IMR-90 (cell line): ENCODE results near the gene CDK1. TPM values are rescaled to one million over a fixed set of nuclear protein-coding genes. Genes with fewer than 3 reads are reported as not detected.

ENCODE experiments used
- ATAC-seq: fragments of 200-7000 bp; cut with Tn5 transposase; 2 replicates; pipeline ENCODE4 v1.9.1; 2020; ENCODE audit warnings: low read depth, mild to moderate bottlenecking, moderate library complexity
- BruUV-seq: library from RNA; stranded (reverse); fragments of 400-500 nt; replicated peaks from 2 replicates; lab custom pipeline; 2021; lab: Mats Ljungman, UMichigan
- CTCF ChIA-PET: fragments of 300-600 bp; formaldehyde crosslinking; extraction: SDS; loops from one replicate; lab custom pipeline; 2021; ENCODE audit warnings: antibody characterized with exemption; lab: Yijun Ruan, JAX
- POLR2A ChIA-PET: fragments of 300-600 bp; sonication (Branson Sonifier 250); formaldehyde crosslinking; loops from one replicate; lab custom pipeline; 2022; ENCODE audit warnings: antibody characterized with exemption; ENCODE audit not compliant: unreplicated experiment; lab: Charles Lee
- DNase-seq: peaks from one replicate; pipeline ENCODE4 v3.0.0; 2013
- H2AFZ ChIP-seq: replicated peaks from 2 replicates; pipeline ENCODE3; 2013; ENCODE audit warnings: low read length, mild to moderate bottlenecking; ENCODE audit not compliant: poor library complexity
- H2AK5ac ChIP-seq: 2 replicates; pipeline ENCODE4 v1.6.1; 2013; ENCODE audit warnings: low read depth, low read length, inconsistent platforms
- H2AK9ac ChIP-seq: replicated peaks from 2 replicates; pipeline ENCODE3; 2013; ENCODE audit warnings: mild to moderate bottlenecking, low read depth, low read length, moderate library complexity; ENCODE audit not compliant: poor library complexity
- H2BK120ac ChIP-seq: 2 replicates; pipeline ENCODE4 v1.6.1; 2013; ENCODE audit warnings: low read depth, low read length, inconsistent platforms
- H2BK15ac ChIP-seq: 3 replicates; pipeline ENCODE4 v1.6.1; 2013; ENCODE audit warnings: low read depth, low read length, inconsistent platforms
- H2BK20ac ChIP-seq: 2 replicates; pipeline ENCODE4 v1.6.1; 2013; ENCODE audit warnings: low read depth, mild to moderate bottlenecking, inconsistent platforms, low read length, moderate library complexity
- H2BK5ac ChIP-seq: 2 replicates; pipeline ENCODE4 v1.6.1; 2013; ENCODE audit warnings: mild to moderate bottlenecking, low read depth, low read length, inconsistent platforms; ENCODE audit not compliant: poor library complexity, severe bottlenecking
- H3K14ac ChIP-seq: replicated peaks from 2 replicates; pipeline ENCODE4 v1.6.1; 2013; ENCODE audit warnings: low read depth, low read length, inconsistent platforms
- H3K18ac ChIP-seq: 2 replicates; pipeline ENCODE4 v1.6.1; 2013; ENCODE audit warnings: low read depth, low read length, control low read depth
- H3K23ac ChIP-seq: 2 replicates; pipeline ENCODE4 v1.6.1; 2013; ENCODE audit warnings: low read depth, low read length, inconsistent platforms
- H3K27ac ChIP-seq: 2 replicates; pipeline ENCODE4 v1.5.1; 2013; ENCODE audit warnings: mild to moderate bottlenecking, control low read depth, low read length; ENCODE audit not compliant: insufficient read depth
- H3K27me3 ChIP-seq: 2 replicates; pipeline ENCODE4 v1.6.1; 2013; ENCODE audit warnings: low read length; ENCODE audit not compliant: control insufficient read depth, insufficient read depth
- H3K36me3 ChIP-seq: 2 replicates; pipeline ENCODE4 v1.6.1; 2013; ENCODE audit warnings: low read length, mixed read lengths; ENCODE audit not compliant: control insufficient read depth, insufficient read depth
- H3K4ac ChIP-seq: 2 replicates; pipeline ENCODE4 v1.6.1; 2013; ENCODE audit warnings: low read depth, low read length, inconsistent platforms
- H3K4me1 ChIP-seq: 2 replicates; pipeline ENCODE4 v1.6.1; 2013; ENCODE audit warnings: low read length, mixed read lengths; ENCODE audit not compliant: control insufficient read depth, insufficient read depth
- H3K4me2 ChIP-seq: 2 replicates; pipeline ENCODE4 v1.6.1; 2013; ENCODE audit warnings: low read depth, mild to moderate bottlenecking, control low read depth, low read length, moderate library complexity
- H3K4me3 ChIP-seq: 2 replicates; pipeline ENCODE4 v1.5.1; 2013; ENCODE audit warnings: low read depth, mild to moderate bottlenecking, control low read depth, low read length, moderate library complexity; ENCODE audit not compliant: insufficient read depth
- H3K56ac ChIP-seq: 2 replicates; pipeline ENCODE4 v1.6.1; 2013; ENCODE audit warnings: low read length, inconsistent platforms; ENCODE audit not compliant: insufficient read depth; ENCODE audit errors: extremely low read depth
- H3K79me1 ChIP-seq, 2 experiments: 2 replicates each; pipeline ENCODE4 v1.6.1; 2013; ENCODE audit warnings: low read length in 2 of 2, inconsistent platforms in 1 of 2, low read depth in 1 of 2
- H3K9ac ChIP-seq: 2 replicates; pipeline ENCODE4 v1.6.1; 2013; ENCODE audit warnings: low read depth, low read length, control low read depth
- H3K9me1 ChIP-seq: 2 replicates; pipeline ENCODE4 v1.6.1; 2013; ENCODE audit warnings: low read length, inconsistent platforms; ENCODE audit not compliant: insufficient read depth
- H3K9me3 ChIP-seq: 2 replicates; pipeline ENCODE4 v1.6.1; 2013; ENCODE audit warnings: low read length; ENCODE audit not compliant: control insufficient read depth, insufficient read depth
- H4K20me1 ChIP-seq: 2 replicates; pipeline ENCODE4 v1.6.1; 2013; ENCODE audit warnings: low read length, inconsistent platforms; ENCODE audit not compliant: insufficient read depth
- H4K5ac ChIP-seq: 2 replicates; pipeline ENCODE4 v1.6.1; 2013; ENCODE audit warnings: mild to moderate bottlenecking, low read depth, low read length, control low read depth
- H4K8ac ChIP-seq, 2 experiments: 2 replicates each; pipeline ENCODE4 v1.6.1; 2013; ENCODE audit warnings: low read depth in 2 of 2, low read length in 2 of 2, control low read depth in 1 of 2, inconsistent platforms in 1 of 2
- H4K91ac ChIP-seq: 2 replicates; pipeline ENCODE4 v1.6.1; 2013; ENCODE audit warnings: low read depth, low read length, inconsistent platforms; ENCODE audit not compliant: insufficient read depth
- BHLHE40 ChIP-seq: fragments of 150-350 bp; IDR thresholded peaks from 2 replicates; pipeline ENCODE4 v1.6.1; 2016; ENCODE audit warnings: mild to moderate bottlenecking, low read depth, low read length
- CEBPB ChIP-seq: IDR thresholded peaks from 2 replicates; pipeline ENCODE4 v1.6.1; 2012; ENCODE audit warnings: low read depth, low read length, improper control_type of control experiment
- CTCF ChIP-seq: conservative IDR thresholded peaks from 2 replicates; pipeline ENCODE4 v1.5.1; 2012; ENCODE audit warnings: mild to moderate bottlenecking, low read depth, low read length, improper control_type of control experiment
- ELK1 ChIP-seq: fragments of 150-350 bp; IDR thresholded peaks from 2 replicates; pipeline ENCODE4 v1.6.1; 2016; ENCODE audit warnings: low read depth, mild to moderate bottlenecking, low read length, moderate library complexity, borderline replicate concordance
- MXI1 ChIP-seq: IDR thresholded peaks from 2 replicates; pipeline ENCODE4 v1.6.1; 2012; ENCODE audit warnings: low read depth, mild to moderate bottlenecking, low read length, moderate library complexity, borderline replicate concordance
- RAD21 ChIP-seq: IDR thresholded peaks from 2 replicates; pipeline ENCODE4 v1.6.1; 2012; ENCODE audit warnings: low read length, improper control_type of control experiment
- RFX5 ChIP-seq: IDR thresholded peaks from 2 replicates; pipeline ENCODE4 v1.8.0; 2012; ENCODE audit warnings: low read depth, mild to moderate bottlenecking, low read length, moderate library complexity
- USF2 ChIP-seq: fragments of 150-350 bp; IDR thresholded peaks from 2 replicates; pipeline ENCODE4 v1.6.1; 2017; ENCODE audit warnings: mild to moderate bottlenecking, antibody characterized with exemption, low read length, low read depth
- WGBS, 2 experiments: methylation state at CpG; one replicate each; pipeline versions ENCODE4 v1.1.5 to v1.1.7; 2013; ENCODE audit warnings: missing lambda C conversion rate in 2 of 2; ENCODE audit not compliant: insufficient read length in 1 of 2; ENCODE audit errors: extremely low coverage in 2 of 2; 5-methylcytosine and 5-hydroxymethylcytosine counted together
- dilution Hi-C: fragments of 300-500 bp; cut with HindIII; formaldehyde crosslinking; loops from one replicate; pipeline ENCODE4 v1.14.3; 2018; ENCODE audit warnings: low sequenced_read_pairs; ENCODE audit not compliant: unreplicated experiment
- in situ Hi-C: fragments of 300-500 bp; cut with MboI; formaldehyde crosslinking; loops from 3 replicates; pipeline ENCODE4 v1.14.3; 2019; ENCODE audit warnings: low sequenced_read_pairs, inconsistent platforms, mixed read lengths
- intact Hi-C: fragments of 100-400 bp; cut with micrococcal nuclease; formaldehyde crosslinking; loops from 2 replicates; pipeline ENCODE4 v1.10.0; 2022
- polyA plus RNA-seq, 3 experiments: library from polyadenylated mRNA; depleted of rRNA; stranded (reverse); fragments of >200 nt; gene quantifications; 2 replicates each; pipeline ENCODE4 v1.2.3, GENCODE V29; 2012; ENCODE audit warnings: low replicate concordance in 1 of 3
- total RNA-seq: library from RNA; depleted of rRNA; stranded (reverse); fragments of >200 nt; gene quantifications from 2 replicates; pipeline ENCODE4 v1.2.3, GENCODE V29; 2012

Gene CDK1
- total and polyA plus RNA-seq, 2 of the 4 experiments (the other 2 are of a cell fraction) = 21.9 to 28.1 TPM

- no peak overlapping the region for H2BK15ac ChIP-seq
- H3K27me3 ChIP-seq = no peaks in the 10 kb centered on the region
- H4K5ac ChIP-seq = no peak overlapping the region
- H3K56ac ChIP-seq = no peak overlapping the region
- no peak overlapping the region for H3K9ac ChIP-seq
- no peak overlapping the region for H2AFZ ChIP-seq
- no peak overlapping the region for H3K4me2 ChIP-seq
- H3K23ac ChIP-seq = no peak overlapping the region
- no TSS peak for BruUV-seq
- H3K79me1 ChIP-seq = peaks cover 12 to 31% of the 10 kb centered on the region in 2 experiments
- POLR2A ChIA-PET = no interaction called here
- no peaks in the 10 kb centered on the region for H4K20me1 ChIP-seq
- H2BK20ac ChIP-seq = no peak overlapping the region
- H3K14ac ChIP-seq = no peak overlapping the region
- H3K27ac ChIP-seq = no peak overlapping the region
- no peak overlapping the region for H2BK5ac ChIP-seq
- dilution Hi-C loops (no loop called here), intact Hi-C loops (no loop called here), in situ Hi-C loops (no loop called here)
- H2AK5ac ChIP-seq = no peak overlapping the region
- no peaks in the 10 kb centered on the region; the same call in 1 of the 2 replicates for H3K4me1 ChIP-seq
- TF ChIP-seq RFX5 (no peak), USF2 (no peak), ELK1 (no peak), CTCF (no peak), RAD21 (no peak), BHLHE40 (no peak), MXI1 (no peak), CEBPB (no peak)
- no peaks in the 10 kb centered on the region for H3K9me3 ChIP-seq
- H2AK9ac ChIP-seq = no peak overlapping the region
- WGBS, 2 experiments = no CpG with 5 or more reads among the region's 4 CpGs
- no peaks in the 10 kb centered on the region; the same call in 1 of the 2 replicates for H3K9me1 ChIP-seq
- CTCF ChIA-PET = no interaction called here
- no peak overlapping the region for H3K4ac ChIP-seq
- no peak for DNase-seq
- no peak overlapping the region for H2BK120ac ChIP-seq
- ATAC-seq = no peak
- no peaks in the 10 kb centered on the region; the same call in 1 of the 2 replicates for H3K36me3 ChIP-seq
- H3K18ac ChIP-seq = no peak overlapping the region
- no peak overlapping the region for H4K91ac ChIP-seq
- no peak overlapping the region for H3K4me3 ChIP-seq
- no peak overlapping the region for H4K8ac ChIP-seq
Measured at GRCh38 chr10:60789340-60789739, 11.1 kb downstream of the CDK1 start.
